GM18526 (cell line): Measurements from ENCODE around the gene LCAT.
A peak's percentile ranks its signal among the peaks of the same experiment; 100 is the strongest.

Experiments
- POLR2A ChIP-seq: IDR thresholded peaks from 3 replicates; pipeline ENCODE4 v1.6.1; 2011; ENCODE audit not compliant: insufficient read length; ENCODE audit errors: extremely low read depth

The LCAT gene

GRCh38 chr16:67976205-67976604 is 32.3 kb upstream of the LCAT start:
- no peak for TF ChIP-seq POLR2A

- no peak for TF ChIP-seq POLR2A
These were observed 31.6 kb upstream of the LCAT start for GRCh38 chr16:67975321-67976105.

- TF ChIP-seq POLR2A, result no peak
These were observed 27.2 kb upstream of the LCAT start for GRCh38 chr16:67971111-67971510.

GRCh38 chr16:67969254-67970039 is 25.5 kb upstream of the LCAT start:
- TF ChIP-seq POLR2A, result no peak

- TF ChIP-seq POLR2A, result peak; percentile 55
These were observed 24.7 kb upstream of the LCAT start, which contains the start of gene SLC12A4 for GRCh38 chr16:67968400-67969253. Gene SLC12A4, minus strand, starts transcription at chr16:67968637. Its CDS starts 84 bp downstream, at chr16:67968553.

- TF ChIP-seq POLR2A, result no peak
These were observed 24.1 kb upstream of the LCAT start for GRCh38 chr16:67967958-67968399.

GRCh38 chr16:67967183-67967957 is 23.4 kb upstream of the LCAT start:
- no peak for TF ChIP-seq POLR2A

GRCh38 chr16:67966549-67967182 is 22.7 kb upstream of the LCAT start:
- TF ChIP-seq POLR2A, result no peak

- TF ChIP-seq POLR2A, result no peak
These were observed 22.0 kb upstream of the LCAT start for GRCh38 chr16:67965668-67966548.

- TF ChIP-seq POLR2A, result no peak
These were observed 20.7 kb upstream of the LCAT start for GRCh38 chr16:67964477-67965131.

- no peak for TF ChIP-seq POLR2A
These were observed 19.9 kb upstream of the LCAT start for GRCh38 chr16:67963662-67964321.

GRCh38 chr16:67963292-67963661 is 19.4 kb upstream of the LCAT start:
- no peak for TF ChIP-seq POLR2A
